Nephron (organoid): ENCODE data around the gene ANGEL1.

Experiments used
- H3K27ac Mint-ChIP-seq, 3 experiments: 2 replicates each; pipeline ENCODE4 v1.8.0; 2020; ENCODE audit warnings: mixed read lengths in 3 of 3, mild to moderate bottlenecking in 2 of 3, moderate library complexity in 1 of 3
- H3K27me3 Mint-ChIP-seq: 2 replicates; pipeline ENCODE4 v1.8.0; 2021; ENCODE audit warnings: low read depth, mild to moderate bottlenecking, moderate library complexity, mixed read lengths
- H3K36me3 Mint-ChIP-seq: 2 replicates; pipeline ENCODE4 v1.8.0; 2020; ENCODE audit warnings: low read depth, mixed read lengths
- H3K4me1 Mint-ChIP-seq: 2 replicates; pipeline ENCODE4 v1.8.0; 2020; ENCODE audit warnings: mixed read lengths
- H3K4me3 Mint-ChIP-seq, 3 experiments: 2 replicates each; pipeline ENCODE4 v1.8.0; 2020; ENCODE audit warnings: mild to moderate bottlenecking in 3 of 3, mixed read lengths in 3 of 3, moderate library complexity in 2 of 3
- H3K9me3 Mint-ChIP-seq: 2 replicates; pipeline ENCODE4 v1.8.0; 2020; ENCODE audit warnings: mixed read lengths
- TF ChIP-seq, protein P1 (sequence below), 3 experiments: fragments of 200-600 bp; sonication (generic); IDR thresholded peaks; one replicate each; pipeline ENCODE4 v1.5.0; 2021; ENCODE audit warnings: antibody characterized with exemption in 3 of 3; ENCODE audit not compliant: unreplicated experiment in 3 of 3

The ANGEL1 gene

GRCh38 chr14:76768671-76769500 is 43.8 kb downstream of the ANGEL1 start:
- Mint-ChIP-seq H3K27ac (peak overlapping the region in 2 of 3 experiments; percentile 58 to 81), H3K4me1 (peaks cover 61% of the 10 kb centered on the region), H3K4me3 (no peak overlapping the region), H3K27me3 (no peaks in the 10 kb centered on the region), H3K36me3 (peaks cover 3% of the 10 kb centered on the region), H3K9me3 (no peaks in the 10 kb centered on the region)
- TF ChIP-seq, protein P1, sequence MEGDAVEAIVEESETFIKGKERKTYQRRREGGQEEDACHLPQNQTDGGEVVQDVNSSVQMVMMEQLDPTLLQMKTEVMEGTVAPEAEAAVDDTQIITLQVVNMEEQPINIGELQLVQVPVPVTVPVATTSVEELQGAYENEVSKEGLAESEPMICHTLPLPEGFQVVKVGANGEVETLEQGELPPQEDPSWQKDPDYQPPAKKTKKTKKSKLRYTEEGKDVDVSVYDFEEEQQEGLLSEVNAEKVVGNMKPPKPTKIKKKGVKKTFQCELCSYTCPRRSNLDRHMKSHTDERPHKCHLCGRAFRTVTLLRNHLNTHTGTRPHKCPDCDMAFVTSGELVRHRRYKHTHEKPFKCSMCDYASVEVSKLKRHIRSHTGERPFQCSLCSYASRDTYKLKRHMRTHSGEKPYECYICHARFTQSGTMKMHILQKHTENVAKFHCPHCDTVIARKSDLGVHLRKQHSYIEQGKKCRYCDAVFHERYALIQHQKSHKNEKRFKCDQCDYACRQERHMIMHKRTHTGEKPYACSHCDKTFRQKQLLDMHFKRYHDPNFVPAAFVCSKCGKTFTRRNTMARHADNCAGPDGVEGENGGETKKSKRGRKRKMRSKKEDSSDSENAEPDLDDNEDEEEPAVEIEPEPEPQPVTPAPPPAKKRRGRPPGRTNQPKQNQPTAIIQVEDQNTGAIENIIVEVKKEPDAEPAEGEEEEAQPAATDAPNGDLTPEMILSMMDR (IDR thresholded peaks at IDR 0.05; ENCODE audit: unreplicated experiment in 3 of 3): no peak

GRCh38 chr14:76767681-76768656 is 44.7 kb downstream of the ANGEL1 start:
- peak overlapping the region in 1 of 3 experiments; percentile 9 for H3K4me3 Mint-ChIP-seq
- peak overlapping the region in 2 of 3 experiments; percentile 54 to 81 for H3K27ac Mint-ChIP-seq
- H3K4me1 Mint-ChIP-seq: peaks cover 64% of the 10 kb centered on the region
- no peaks in the 10 kb centered on the region for H3K9me3 Mint-ChIP-seq
- TF ChIP-seq, protein P1 (IDR thresholded peaks at IDR 0.05; ENCODE audit: unreplicated experiment in 3 of 3): no peak
- H3K36me3 Mint-ChIP-seq: peaks cover 3% of the 10 kb centered on the region
- no peaks in the 10 kb centered on the region for H3K27me3 Mint-ChIP-seq

DNA sequence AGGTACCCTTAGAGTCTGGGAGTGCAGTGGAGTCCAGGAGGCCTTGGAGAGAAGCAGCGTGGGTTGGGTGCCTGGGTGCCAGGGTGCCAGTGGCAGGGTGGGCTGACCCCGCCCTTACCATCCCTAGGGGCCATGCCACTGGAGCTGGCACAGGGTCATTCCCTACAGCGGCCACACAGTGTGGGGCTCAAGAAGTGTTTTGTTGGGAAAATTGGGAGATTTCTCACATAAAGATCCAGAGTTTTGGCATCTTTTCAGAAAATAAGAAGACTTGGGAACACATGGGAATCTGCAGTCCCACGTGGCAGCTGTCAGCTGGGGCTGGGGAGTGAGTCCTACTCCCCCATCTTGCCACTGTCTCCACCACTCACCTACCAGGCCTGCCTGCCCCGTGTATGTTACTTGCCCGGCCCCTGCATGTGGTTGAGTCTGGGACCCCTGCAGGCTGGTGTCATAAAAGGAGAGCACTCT is 47.2 kb downstream of the ANGEL1 start:
- Mint-ChIP-seq H3K4me3 (peak overlapping the region in 2 of 3 experiments; percentile 64 to 70), H3K9me3 (no peaks in the 10 kb centered on the region), H3K27ac (no peak overlapping the region), H3K4me1 (peaks cover 58% of the 10 kb centered on the region), H3K36me3 (peaks cover 3% of the 10 kb centered on the region), H3K27me3 (peaks cover 3% of the 10 kb centered on the region)
- TF ChIP-seq, protein P1 (IDR thresholded peaks at IDR 0.05; ENCODE audit: unreplicated experiment in 3 of 3): no peak

DNA sequence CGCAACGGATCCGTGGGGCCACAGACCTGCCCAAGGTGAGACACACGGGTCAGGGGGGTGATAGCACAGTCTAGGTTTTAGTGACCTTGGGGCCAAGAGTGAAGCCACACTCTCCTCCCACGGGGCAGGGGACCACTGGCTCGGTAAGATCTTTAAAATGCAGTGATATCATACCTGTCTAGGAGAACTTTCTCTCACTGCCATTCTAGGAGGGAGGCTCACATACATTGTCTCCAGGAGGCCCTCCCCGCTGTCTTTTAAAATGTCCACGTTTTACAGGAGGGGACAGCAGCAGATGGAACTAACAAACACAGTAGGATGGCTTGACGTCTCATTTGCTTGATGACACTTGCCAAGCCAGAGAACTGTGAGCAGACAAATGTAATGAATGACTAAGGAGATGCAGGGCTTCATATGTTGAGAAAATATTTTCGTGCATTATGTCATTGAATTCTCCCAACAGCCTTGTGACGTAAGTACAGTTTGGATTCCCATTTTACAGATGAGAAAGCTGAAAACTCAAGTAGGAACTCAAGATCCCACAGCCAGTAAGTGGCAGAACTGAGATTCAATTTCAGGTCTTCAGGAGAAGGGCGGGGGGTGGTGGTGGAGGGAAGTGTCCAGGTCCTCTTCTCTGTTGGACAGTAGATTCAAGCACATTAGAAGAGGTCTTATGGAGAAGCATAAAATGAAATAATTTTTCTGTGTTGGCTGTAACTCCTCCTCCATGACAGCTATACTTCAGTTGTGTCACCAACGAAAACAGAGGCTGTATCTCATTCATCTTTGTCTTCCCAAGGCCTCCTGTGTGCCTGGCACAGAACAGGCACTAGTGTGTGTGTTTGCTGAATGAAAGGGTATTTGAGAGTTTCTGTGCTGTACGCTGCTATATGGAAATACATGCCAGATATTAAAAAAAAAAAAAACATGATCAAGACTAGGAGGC is 49.3 kb downstream of the ANGEL1 start:
- no peaks in the 10 kb centered on the region for H3K9me3 Mint-ChIP-seq
- H3K4me1 Mint-ChIP-seq: peaks cover 59% of the 10 kb centered on the region
- TF ChIP-seq, protein P1 (IDR thresholded peaks at IDR 0.05; ENCODE audit: unreplicated experiment in 3 of 3): no peak
- peak overlapping the region; percentile 95 to 99 (median 97) for H3K4me3 Mint-ChIP-seq
- peaks cover 3% of the 10 kb centered on the region for H3K27me3 Mint-ChIP-seq
- H3K27ac Mint-ChIP-seq: peak overlapping the region; percentile 1 to 97 (median 90)
- peaks cover 3% of the 10 kb centered on the region for H3K36me3 Mint-ChIP-seq
